Endothelial cell of umbilical vein (primary cell): ENCODE results near the gene FIGLA. TPM values are rescaled to one million over a fixed set of nuclear protein-coding genes. Genes with fewer than 3 reads are reported as not detected.

Experiments used
- BruUV-seq: library from RNA; stranded (reverse); fragments of 400-500 nt; replicated peaks from 2 replicates; lab custom pipeline; 2021; lab: Mats Ljungman, UMichigan
- CTCF ChIA-PET: fragments of 300-600, 350-600 bp; sonication (Branson Sonifier 250); formaldehyde crosslinking; loops from one replicate; lab custom pipeline; 2021; ENCODE audit warnings: antibody characterized with exemption, inconsistent platforms; lab: Charles Lee
- POLR2A ChIA-PET: fragments of 300-600, 350-600 bp; sonication (Branson Sonifier 250); formaldehyde crosslinking; loops from one replicate; lab custom pipeline; 2021; ENCODE audit warnings: antibody characterized with exemption, inconsistent platforms; lab: Charles Lee
- DNase-seq: peaks from one replicate; pipeline ENCODE4 v3.0.0-alpha.2; 2011; ENCODE audit warnings: low read depth, low spot score
- FAIRE-seq: peaks from 2 replicates; lab custom pipeline; 2011; peaks lifted over from hg19 to GRCh38; lab: Jason Lieb, UNC
- H2AFZ ChIP-seq: 2 replicates; pipeline ENCODE4 v1.6.0; 2012; ENCODE audit warnings: low read depth, low read length, control low read depth, inconsistent platforms
- H3K27ac ChIP-seq: 2 replicates; pipeline ENCODE4 v1.5.1; 2011; ENCODE audit warnings: low read depth, mild to moderate bottlenecking, control low read depth, low read length, moderate library complexity; ENCODE audit not compliant: insufficient read depth
- H3K27me3 ChIP-seq, 2 experiments: 2 replicates each; pipeline versions ENCODE4 v1.6.0 to v1.6.1; 2011; ENCODE audit warnings: low read length in 2 of 2, mixed read lengths in 1 of 2; ENCODE audit not compliant: control insufficient read depth in 2 of 2, insufficient read depth in 2 of 2
- H3K36me3 ChIP-seq, 2 experiments: 2 replicates in 1 of 2; 3 replicates in 1 of 2; pipeline ENCODE4 v1.5.1; 2011; ENCODE audit warnings: low read length in 2 of 2, mild to moderate bottlenecking in 1 of 2, moderate library complexity in 1 of 2; ENCODE audit not compliant: control insufficient read depth in 2 of 2, insufficient read depth in 2 of 2; ENCODE audit errors: extremely low read depth in 1 of 2
- H3K4me1 ChIP-seq: 3 replicates; pipeline ENCODE4 v1.5.1; 2011; ENCODE audit warnings: mild to moderate bottlenecking, low read length; ENCODE audit not compliant: control insufficient read depth, insufficient read depth; ENCODE audit errors: extremely low read depth
- H3K4me2 ChIP-seq: 2 replicates; pipeline ENCODE4 v1.6.1; 2011; ENCODE audit warnings: low read length, control low read depth, mixed read lengths; ENCODE audit not compliant: insufficient read depth
- H3K4me3 ChIP-seq, 3 experiments: fragments of 200-600 bp in 1 of 3; sonication (generic), shearing (Covaris generic) in 1 of 3; replicated peaks in 1 of 3; 2 replicates each; pipeline ENCODE4 v1.5.1; 2011 to 2016; ENCODE audit warnings: control low read depth in 3 of 3, low read length in 3 of 3, mild to moderate bottlenecking in 2 of 3, inconsistent platforms in 1 of 3, low read depth in 1 of 3, moderate library complexity in 1 of 3; ENCODE audit not compliant: insufficient read depth in 1 of 3
- H3K79me2 ChIP-seq: 2 replicates; pipeline ENCODE4 v1.6.0; 2012; ENCODE audit warnings: low read length, inconsistent platforms; ENCODE audit not compliant: control insufficient read depth, insufficient read depth
- H3K9ac ChIP-seq: replicated peaks from 2 replicates; pipeline ENCODE3; 2011; ENCODE audit warnings: low read length, control low read depth; ENCODE audit not compliant: insufficient read depth; ENCODE audit errors: extremely low read depth
- H3K9me1 ChIP-seq: replicated peaks from 3 replicates; pipeline ENCODE4 v1.6.0; 2011; ENCODE audit warnings: mild to moderate bottlenecking, low read length; ENCODE audit not compliant: control insufficient read depth, insufficient read depth; ENCODE audit errors: extremely low read depth
- H3K9me3 ChIP-seq: replicated peaks from 2 replicates; pipeline ENCODE4 v1.5.1; 2012; ENCODE audit warnings: low read length, inconsistent platforms; ENCODE audit not compliant: control insufficient read depth, insufficient read depth
- H4K20me1 ChIP-seq: replicated peaks from 2 replicates; pipeline ENCODE3; 2011; ENCODE audit warnings: mild to moderate bottlenecking, low read length; ENCODE audit not compliant: control insufficient read depth, insufficient read depth; ENCODE audit errors: extremely low read depth
- EZH2 ChIP-seq: IDR thresholded peaks from 2 replicates; pipeline ENCODE4 v1.6.1; 2012; ENCODE audit warnings: borderline replicate concordance, low read depth, mild to moderate bottlenecking, moderate library complexity, low read length, inconsistent platforms; ENCODE audit not compliant: severe bottlenecking
- FOS ChIP-seq: IDR thresholded peaks from 2 replicates; pipeline ENCODE4 v1.6.1; 2011; ENCODE audit warnings: mild to moderate bottlenecking, low read length, moderate library complexity, borderline replicate concordance; ENCODE audit not compliant: insufficient read depth
- GATA2 ChIP-seq: IDR thresholded peaks from 2 replicates; pipeline ENCODE4 v1.7.0; 2011; ENCODE audit warnings: low read depth, mild to moderate bottlenecking, moderate library complexity, mixed read lengths, low read length; ENCODE audit not compliant: insufficient read length, insufficient read depth
- JUN ChIP-seq: IDR thresholded peaks from 2 replicates; pipeline ENCODE4 v1.6.1; 2011; ENCODE audit warnings: borderline replicate concordance, low read depth; ENCODE audit not compliant: insufficient read length, insufficient read depth
- MYC ChIP-seq: IDR thresholded peaks from one replicate; pipeline ENCODE4 v1.6.1; 2011; ENCODE audit warnings: mild to moderate bottlenecking, low read depth, low read length
- POLR2A ChIP-seq: IDR thresholded peaks from 2 replicates; pipeline ENCODE4 v1.6.1; 2012; ENCODE audit warnings: low read depth, mild to moderate bottlenecking, control low read depth, low read length
- POLR2AphosphoS5 ChIP-seq: IDR thresholded peaks from 2 replicates; pipeline ENCODE4 v1.6.1; 2012; ENCODE audit warnings: low read depth, mild to moderate bottlenecking, control low read depth, low read length, moderate library complexity; ENCODE audit not compliant: insufficient read depth
- dilution Hi-C: fragments of 300-500 bp; cut with MboI; formaldehyde crosslinking; loops from one replicate; pipeline ENCODE4 v1.15.0; 2019; ENCODE audit warnings: low sequenced_read_pairs; ENCODE audit not compliant: extremely low pct_ligation_motif_present
- intact Hi-C: fragments of 100-400 bp; cut with micrococcal nuclease; formaldehyde crosslinking; loops from one replicate; pipeline ENCODE4 v1.10.0; 2022
- polyA plus RNA-seq, 4 experiments: library from polyadenylated mRNA; depleted of rRNA in 3 of 4; stranded (reverse) in 3 of 4; unstranded in 1 of 4; fragments of >200 nt; gene quantifications; 2 replicates each; pipeline versions ENCODE4 v1.2.1 to v1.2.3, GENCODE V29; 2011 to 2012; ENCODE audit warnings: missing spikeins in 1 of 4
- total RNA-seq: library from RNA; stranded (reverse); gene quantifications from 2 replicates; pipeline ENCODE4 v1.2.3, GENCODE V29; 2021
- TF ChIP-seq, protein P1 (sequence below): IDR thresholded peaks from 2 replicates; pipeline ENCODE4 v1.6.1; 2011; ENCODE audit not compliant: insufficient read depth, insufficient read length
- TF ChIP-seq, protein P2 (sequence below), 2 donors: IDR thresholded peaks; 1 replicate in 1 of 2; 2 replicates in 1 of 2; pipeline ENCODE4 v1.5.1; 2011; ENCODE audit warnings: low read length in 2 of 2, mild to moderate bottlenecking in 2 of 2, moderate library complexity in 2 of 2, control low read depth in 1 of 2, inconsistent platforms in 1 of 2, low read depth in 1 of 2; ENCODE audit not compliant: insufficient read depth in 1 of 2; ENCODE audit errors: extremely low read depth in 1 of 2

The FIGLA gene
- total and polyA plus RNA-seq, 2 donors (not counting 3 experiments of a cell fraction or from before 2014, with no cell fraction given) = not detected

DNA sequence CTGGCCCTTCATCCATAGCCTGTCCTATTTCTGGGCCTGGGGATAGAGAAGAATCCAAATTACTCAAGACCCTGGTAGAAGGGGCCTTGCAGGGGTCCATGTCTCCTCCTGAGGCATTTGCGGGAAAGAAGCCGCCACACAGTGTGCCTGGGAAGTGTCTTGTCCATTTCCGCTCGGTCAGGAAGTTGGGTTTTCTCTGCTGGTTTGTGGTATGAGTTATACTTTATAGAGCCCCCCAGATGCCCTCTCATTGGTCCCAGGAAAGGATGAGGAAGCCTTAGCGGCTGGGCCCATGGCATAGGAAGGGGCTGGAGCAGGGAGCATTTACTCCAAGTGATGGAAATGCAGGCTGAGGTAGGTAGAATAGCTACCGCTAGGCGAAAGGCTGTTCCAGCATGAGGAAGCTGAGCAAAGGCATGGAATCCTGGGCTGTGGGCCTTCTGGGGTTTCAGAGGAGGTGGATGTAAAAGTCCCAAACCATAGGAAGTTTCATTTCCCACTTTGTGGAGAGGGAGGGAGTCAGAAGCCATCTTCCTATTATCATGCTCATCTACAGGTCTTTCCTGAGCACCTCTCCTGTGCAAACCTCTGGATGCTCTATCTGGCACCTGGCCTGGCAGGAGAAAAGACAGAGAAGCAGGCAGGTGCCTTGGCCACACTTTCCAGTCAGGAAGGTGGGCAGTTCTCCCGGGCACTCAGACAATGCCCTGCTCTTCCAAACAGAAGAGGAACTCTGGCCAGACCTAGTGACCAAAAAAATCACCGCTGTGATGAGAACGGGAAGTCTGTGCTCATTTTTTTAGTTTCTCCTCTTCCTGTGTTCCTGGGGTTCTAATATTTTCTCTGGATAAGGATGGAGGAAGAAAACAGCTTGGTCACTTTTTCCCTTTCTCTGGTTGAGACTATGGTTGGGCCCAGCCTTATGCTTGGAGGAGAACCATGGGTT, 47.8 kb upstream of the FIGLA start:
- H3K79me2 ChIP-seq = no peaks in the 10 kb centered on the region
- H3K4me1 ChIP-seq = no peaks in the 10 kb centered on the region
- H3K4me3 ChIP-seq = no peak overlapping the region
- no peaks in the 10 kb centered on the region for H3K9me3 ChIP-seq
- intact Hi-C loops = no loop called here
- CTCF ChIA-PET = no interaction called here
- H3K36me3 ChIP-seq = no peaks in the 10 kb centered on the region
- no peak for FAIRE-seq
- H4K20me1 ChIP-seq = no peaks in the 10 kb centered on the region
- H3K27ac ChIP-seq = no peak overlapping the region
- DNase-seq = no peak
- no peak for TF ChIP-seq GATA2
- TF ChIP-seq, protein P1, sequence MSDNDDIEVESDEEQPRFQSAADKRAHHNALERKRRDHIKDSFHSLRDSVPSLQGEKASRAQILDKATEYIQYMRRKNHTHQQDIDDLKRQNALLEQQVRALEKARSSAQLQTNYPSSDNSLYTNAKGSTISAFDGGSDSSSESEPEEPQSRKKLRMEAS = no peak
- no peak for TF ChIP-seq JUN
- no peak for TF ChIP-seq FOS
- no peak for TF ChIP-seq EZH2
- TF ChIP-seq POLR2A = no peak
- no peak for TF ChIP-seq POLR2AphosphoS5
- TF ChIP-seq, protein P2, sequence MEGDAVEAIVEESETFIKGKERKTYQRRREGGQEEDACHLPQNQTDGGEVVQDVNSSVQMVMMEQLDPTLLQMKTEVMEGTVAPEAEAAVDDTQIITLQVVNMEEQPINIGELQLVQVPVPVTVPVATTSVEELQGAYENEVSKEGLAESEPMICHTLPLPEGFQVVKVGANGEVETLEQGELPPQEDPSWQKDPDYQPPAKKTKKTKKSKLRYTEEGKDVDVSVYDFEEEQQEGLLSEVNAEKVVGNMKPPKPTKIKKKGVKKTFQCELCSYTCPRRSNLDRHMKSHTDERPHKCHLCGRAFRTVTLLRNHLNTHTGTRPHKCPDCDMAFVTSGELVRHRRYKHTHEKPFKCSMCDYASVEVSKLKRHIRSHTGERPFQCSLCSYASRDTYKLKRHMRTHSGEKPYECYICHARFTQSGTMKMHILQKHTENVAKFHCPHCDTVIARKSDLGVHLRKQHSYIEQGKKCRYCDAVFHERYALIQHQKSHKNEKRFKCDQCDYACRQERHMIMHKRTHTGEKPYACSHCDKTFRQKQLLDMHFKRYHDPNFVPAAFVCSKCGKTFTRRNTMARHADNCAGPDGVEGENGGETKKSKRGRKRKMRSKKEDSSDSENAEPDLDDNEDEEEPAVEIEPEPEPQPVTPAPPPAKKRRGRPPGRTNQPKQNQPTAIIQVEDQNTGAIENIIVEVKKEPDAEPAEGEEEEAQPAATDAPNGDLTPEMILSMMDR (IDR thresholded peaks at IDR 0.05; ENCODE audit: extremely low read depth in 1 of 2, insufficient read depth in 1 of 2, low read depth in 1 of 2, low read length in 2 of 2) = no peak
- no peak for TF ChIP-seq MYC
- peaks cover 11 to 20% of the 10 kb centered on the region in 2 experiments for H3K27me3 ChIP-seq
- no peaks in the 10 kb centered on the region for H3K9me1 ChIP-seq
- H3K9ac ChIP-seq = no peak overlapping the region
- no TSS peak for BruUV-seq
- H2AFZ ChIP-seq = no peak overlapping the region
- no peak overlapping the region for H3K4me2 ChIP-seq
- dilution Hi-C loops = no loop called here
- POLR2A ChIA-PET = no interaction called here
